Daoy (cell line): Measurements from ENCODE around the gene PROM1. TPM values are rescaled to one million over a fixed set of nuclear protein-coding genes. Genes with fewer than 3 reads are reported as not detected.

Experiments used
- DNase-seq: peaks from one replicate; pipeline ENCODE4 v3.0.0-alpha.2; 2015; ENCODE audit warnings: low read depth
- total RNA-seq: library from RNA; depleted of rRNA; stranded (reverse); fragments of >200 nt; shearing (Covaris generic); gene quantifications from 2 replicates; pipeline ENCODE4 v1.2.3, GENCODE V29; 2014

PROM1 gene
- total RNA-seq, 1 experiment from 2014 or later, result 0.57 TPM

DNA sequence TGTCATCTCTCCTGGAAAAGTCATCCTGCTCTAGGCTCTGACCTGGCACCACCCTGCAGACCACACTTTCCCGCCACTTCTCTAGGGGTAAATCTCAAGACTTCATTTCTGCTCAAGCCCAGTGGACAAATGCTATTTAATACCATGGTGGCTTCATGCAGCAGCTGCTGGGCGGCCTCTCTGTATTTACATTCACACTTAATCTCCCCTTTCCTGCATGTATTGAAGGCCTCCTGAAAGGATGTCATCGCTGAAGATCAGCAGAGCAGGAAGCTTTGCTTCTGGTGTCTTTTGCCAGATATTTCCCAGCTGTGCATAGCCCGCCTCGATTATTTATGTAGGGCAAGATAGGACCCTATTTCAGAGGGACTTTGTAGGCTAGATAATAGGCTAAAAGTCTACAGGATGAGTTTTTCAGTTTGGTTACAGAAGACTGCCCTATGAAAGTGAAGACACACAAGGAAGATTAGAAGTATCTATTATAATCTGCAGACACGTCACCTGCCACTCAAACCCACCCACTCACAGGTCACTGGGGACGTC lies 17.2 kb downstream of the PROM1 start:
- DNase-seq, result no peak

- DNase-seq, result no peak
Measured at GRCh38 chr4:16065066-16065465, 18.8 kb downstream of the PROM1 start.

GRCh38 chr4:16062601-16063000 lies 21.2 kb downstream of the PROM1 start:
- no peak for DNase-seq

DNA sequence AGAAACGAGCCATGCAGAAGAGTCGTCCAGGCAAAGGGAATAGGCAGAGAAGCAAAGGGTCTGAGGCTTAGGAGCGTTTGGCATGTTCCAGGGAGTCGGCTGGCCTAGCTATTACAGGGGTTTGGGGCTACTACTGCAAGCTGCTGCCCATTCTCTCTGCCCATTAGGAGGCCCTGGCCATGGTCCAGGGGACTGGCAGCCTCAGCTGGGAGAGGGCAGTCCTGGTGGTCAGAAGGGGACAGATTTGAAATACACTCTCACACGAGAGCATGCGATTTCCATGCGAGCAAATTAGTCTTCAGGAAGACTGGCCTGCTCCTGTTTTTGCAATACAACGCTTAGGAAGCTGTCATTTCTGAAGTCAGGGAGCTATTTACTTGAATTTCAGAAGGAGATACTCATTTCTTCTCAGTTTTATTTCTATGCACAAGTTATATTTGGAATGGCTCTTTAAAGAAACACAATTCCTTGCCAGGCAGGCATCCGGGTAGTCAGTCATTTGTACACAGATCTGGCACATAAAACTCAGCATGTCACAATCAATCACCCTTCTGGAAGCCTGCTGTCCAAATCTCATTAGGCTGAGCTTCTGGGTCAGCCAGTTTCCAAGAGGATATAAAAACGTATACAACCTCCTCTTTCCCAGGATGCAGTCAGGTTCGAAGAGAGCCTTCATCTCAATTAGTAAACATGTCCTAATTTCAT lies 27.0 kb downstream of the PROM1 start:
- no peak for DNase-seq

DNA sequence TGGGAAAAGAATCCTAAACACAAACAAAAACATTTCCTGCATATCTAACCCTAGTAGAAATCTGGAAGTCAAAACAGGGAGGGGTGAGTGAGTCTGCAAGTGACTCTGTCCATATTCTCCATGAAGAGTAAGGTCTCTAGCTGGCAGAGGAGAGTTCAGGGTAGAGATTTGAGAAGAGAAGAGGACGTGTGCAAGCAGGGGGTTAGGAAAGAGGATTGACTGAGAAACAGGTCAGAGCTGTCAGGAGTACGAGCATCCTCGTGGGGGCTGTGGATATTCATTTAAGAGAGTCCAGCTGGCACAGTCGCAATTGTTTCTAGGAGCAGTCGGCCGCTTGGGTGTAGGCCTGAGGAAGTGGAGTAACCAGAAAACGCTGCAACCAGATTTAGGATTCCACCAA lies 27.9 kb downstream of the PROM1 start:
- DNase-seq, result no peak

DNA sequence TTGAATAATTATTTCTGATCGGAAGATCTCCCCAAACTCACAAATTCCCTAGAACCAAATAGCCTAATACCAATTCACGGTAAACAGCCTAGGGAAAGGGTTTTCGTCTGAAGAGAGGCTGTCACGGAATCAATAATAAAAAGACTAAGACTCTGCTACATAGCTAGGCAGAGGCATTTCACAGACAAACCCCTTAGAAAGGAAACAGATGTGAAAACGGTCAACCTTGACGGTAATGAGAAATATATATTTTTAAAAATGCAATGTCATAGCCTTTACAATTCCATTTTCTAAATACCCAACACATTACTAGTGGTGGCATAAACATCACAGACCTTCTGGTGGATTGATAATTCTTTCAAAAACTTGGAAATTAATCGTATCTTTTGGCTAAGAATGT lies 28.4 kb downstream of the PROM1 start:
- DNase-seq, result no peak

DNA sequence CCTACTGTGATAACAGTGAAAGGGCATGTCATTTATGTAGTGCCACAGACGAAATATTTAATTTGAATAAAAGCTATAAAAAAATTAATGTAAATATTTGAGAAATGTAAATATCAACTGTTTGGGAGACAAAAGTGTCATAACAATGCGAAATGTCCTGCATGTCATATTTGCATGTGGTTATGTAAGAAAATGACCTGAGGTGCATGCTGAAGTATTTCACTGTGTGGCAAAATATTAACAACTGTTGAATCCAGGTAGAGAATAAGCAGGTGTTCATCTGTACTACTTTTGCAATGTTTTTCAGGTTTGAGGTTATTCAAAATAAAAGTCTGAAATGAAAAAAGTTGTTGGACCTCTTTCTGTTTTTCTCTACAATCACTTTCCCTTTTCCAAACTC lies 30.9 kb downstream of the PROM1 start:
- DNase-seq, result no peak

DNA sequence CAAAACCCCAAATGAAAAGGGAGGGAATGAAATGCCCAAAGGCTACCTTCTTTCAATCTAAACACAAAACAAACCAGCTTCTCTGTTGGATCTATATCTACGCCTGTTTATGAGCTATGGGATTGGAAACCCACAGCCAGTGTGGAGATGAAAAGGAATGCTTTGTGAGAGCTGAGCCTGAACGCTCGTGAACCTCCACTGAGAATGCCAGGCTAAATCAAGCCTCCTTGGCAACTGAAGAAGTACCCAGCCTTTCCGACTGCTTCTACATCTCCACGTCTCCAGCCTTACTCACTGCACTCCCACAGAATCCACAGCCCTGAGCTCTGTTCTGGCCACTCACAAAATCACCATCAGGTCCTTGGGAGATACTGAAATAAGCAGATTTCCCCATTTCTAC lies 31.8 kb downstream of the PROM1 start:
- DNase-seq, result no peak

- no peak for DNase-seq
Measured at GRCh38 chr4:16051132-16051531, 32.7 kb downstream of the PROM1 start.

- no peak for DNase-seq
Measured at GRCh38 chr4:16050669-16051068, 33.2 kb downstream of the PROM1 start.

DNA sequence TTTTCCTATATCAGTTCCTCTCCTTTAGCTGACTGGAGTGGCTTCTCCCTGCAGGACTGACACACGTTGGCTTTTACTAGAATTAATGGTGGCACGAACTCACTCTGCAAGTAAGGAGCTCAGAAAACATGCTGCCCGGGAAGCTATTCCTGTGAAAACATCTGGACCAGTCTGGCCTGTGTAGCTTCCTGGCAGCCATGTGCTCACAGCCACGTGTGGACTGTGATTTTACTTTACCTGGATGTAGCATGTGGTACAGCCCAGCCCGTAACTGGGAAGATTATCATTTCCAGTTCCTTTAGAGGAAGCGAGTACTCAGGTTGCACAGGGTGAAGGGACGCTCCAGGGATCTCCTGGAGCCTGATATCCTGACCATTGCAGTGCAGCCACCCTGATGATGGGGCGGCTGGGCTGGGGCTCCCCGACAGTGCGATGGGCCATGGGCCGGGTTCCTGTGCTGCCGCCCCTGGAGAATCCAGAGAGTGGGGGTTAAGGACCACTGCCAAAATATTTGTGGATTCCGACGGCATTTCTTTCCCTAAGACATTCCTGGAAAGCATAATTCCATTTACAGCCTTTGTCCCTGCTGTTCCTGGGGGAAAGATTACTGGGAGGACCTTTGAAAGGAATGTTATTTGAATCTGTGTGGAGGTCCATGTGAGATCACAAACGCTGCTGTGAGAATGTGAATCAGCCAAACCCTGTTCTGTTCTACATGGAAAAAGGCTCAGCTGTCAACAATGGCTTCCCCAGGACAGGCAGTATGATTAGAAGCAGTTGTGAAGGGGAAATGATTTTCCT lies 35.0 kb downstream of the PROM1 start:
- DNase-seq, result no peak

GRCh38 chr4:16045687-16046086 lies 38.1 kb downstream of the PROM1 start:
- no peak for DNase-seq

GRCh38 chr4:16043642-16044498 lies 40.0 kb downstream of the PROM1 start:
- DNase-seq, result no peak

GRCh38 chr4:16039139-16039538 lies 44.7 kb downstream of the PROM1 start:
- no peak for DNase-seq

GRCh38 chr4:16037901-16038300 lies 45.9 kb downstream of the PROM1 start:
- DNase-seq, result no peak

DNA sequence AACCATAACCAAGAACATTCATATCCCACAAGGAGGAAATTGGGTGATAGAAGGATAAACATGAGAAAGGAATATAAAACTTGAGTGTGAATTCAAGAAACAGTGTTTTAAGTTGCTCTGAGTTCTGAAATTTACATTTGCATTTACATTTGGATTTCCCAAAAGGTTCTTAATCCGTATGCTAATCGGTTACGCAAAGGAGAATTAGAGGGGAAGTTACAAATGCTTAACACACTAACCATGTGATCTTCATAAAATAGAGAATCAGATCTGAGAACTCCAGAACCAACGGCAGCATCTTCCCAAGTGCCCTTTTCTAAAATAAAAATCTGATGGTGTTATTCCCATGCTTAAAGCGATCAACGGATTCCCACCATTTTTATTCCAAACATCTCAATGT lies 48.0 kb downstream of the PROM1 start:
- no peak for DNase-seq

DNA sequence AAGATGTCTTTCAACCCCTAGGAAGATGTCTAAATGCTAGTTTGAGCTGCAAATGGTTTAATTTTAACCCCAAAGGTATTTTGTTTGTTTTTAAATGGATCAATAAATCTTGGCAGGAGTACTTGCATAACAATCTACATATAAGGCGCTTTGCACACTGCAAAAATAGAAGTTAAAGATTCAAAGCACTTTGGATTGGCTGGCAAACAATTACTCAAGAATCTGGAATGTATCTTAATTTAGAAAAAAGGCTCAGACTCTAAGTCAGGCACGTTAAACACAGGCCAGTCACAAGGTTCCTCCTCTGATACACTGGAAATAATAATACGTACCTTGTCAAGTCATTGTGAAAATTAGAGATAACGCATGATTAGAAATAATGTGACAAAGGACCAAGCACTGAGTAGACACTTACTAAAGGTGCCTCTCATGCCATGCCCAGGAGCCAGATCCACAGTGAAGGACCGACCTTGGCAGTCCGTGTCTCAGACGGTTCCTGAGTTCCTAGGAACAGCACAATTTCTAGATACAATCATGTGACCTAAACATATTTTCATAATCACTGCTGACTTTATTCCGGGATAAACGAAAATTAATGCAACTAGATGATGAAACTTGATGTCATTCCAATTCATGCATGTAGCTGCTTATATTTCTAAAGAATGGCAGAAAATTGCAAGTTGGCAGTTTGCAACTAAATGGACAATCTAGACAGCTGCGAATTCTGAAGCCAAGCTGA lies 49.6 kb downstream of the PROM1 start:
- no peak for DNase-seq

- no peak for DNase-seq
Measured at GRCh38 chr4:16032396-16032770, 51.4 kb downstream of the PROM1 start.

DNA sequence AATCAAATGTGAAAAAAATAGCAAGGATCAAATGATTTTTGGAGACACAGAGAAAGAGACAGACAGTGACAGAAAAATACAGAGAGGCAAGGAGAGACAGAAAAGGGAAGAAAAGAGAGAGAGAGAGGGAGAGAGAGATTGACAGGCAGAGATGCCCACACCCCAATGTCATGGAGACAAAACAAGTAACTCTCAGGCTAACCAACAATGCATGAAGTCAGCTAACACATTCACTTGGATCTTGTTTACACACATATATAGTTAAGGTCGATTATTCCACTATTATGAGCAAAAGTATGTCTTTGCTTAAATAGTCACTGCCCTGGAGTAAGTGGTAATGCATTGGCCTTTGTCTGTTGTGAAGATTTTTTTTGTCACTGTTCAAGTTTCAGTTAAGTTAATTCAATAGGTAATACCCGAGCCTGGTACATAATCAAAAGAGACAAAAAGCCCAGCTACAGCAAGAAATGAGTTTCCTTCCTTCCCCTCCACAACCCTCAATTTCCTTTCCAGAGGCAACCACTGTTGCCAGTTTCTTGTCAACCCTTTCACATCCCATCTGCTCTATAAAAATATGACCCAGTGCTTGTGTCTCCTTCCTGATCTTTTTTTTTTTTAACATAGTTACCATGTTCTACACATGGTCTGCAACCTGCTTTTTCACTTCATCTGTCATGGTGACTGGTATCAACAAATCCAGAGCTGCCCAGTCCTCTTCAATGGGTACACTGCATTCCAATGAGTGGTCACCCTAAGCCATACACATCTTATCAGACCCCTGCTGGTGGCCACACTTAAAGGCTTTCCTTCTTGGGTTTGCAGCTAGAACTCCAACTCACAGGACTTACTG lies 52.1 kb downstream of the PROM1 start:
- DNase-seq, result no peak

GRCh38 chr4:16029886-16030285 lies 53.9 kb downstream of the PROM1 start:
- DNase-seq, result no peak

GRCh38 chr4:16029262-16029661 lies 54.6 kb downstream of the PROM1 start:
- peak; percentile 43 for DNase-seq
